Activated effector memory CD4-positive, alpha-beta T cell treated with Interleukin-2 at 50 U/mL for 16 hours (primary cell): ENCODE results near the gene LRRC49.
"Not testable (repeated sequence)": the region's sequence is repeated elsewhere in the genome, so short reads cannot be mapped to it uniquely, and the experiment has no call there.

Experiments
- DNase-seq: peaks from one replicate; pipeline ENCODE4 v3.0.0-alpha.2; 2020

LRRC49 gene, protein sequence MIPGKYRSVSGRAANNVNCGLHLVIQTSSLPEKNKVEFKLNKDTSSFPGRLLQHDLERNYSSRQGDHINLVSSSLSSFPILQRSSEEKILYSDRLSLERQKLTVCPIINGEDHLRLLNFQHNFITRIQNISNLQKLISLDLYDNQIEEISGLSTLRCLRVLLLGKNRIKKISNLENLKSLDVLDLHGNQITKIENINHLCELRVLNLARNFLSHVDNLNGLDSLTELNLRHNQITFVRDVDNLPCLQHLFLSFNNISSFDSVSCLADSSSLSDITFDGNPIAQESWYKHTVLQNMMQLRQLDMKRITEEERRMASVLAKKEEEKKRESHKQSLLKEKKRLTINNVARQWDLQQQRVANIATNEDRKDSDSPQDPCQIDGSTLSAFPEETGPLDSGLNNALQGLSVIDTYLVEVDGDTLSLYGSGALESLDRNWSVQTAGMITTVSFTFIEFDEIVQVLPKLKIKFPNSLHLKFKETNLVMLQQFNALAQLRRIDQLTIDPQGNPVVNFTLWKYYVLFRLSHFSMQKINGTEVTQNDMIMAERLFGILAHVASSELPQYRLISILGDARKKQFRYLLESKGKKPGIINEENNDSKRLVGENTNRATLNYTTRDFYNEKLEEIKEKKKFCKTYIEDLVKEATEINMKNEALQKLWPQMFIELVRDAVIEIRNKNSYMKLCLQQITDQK

DNA sequence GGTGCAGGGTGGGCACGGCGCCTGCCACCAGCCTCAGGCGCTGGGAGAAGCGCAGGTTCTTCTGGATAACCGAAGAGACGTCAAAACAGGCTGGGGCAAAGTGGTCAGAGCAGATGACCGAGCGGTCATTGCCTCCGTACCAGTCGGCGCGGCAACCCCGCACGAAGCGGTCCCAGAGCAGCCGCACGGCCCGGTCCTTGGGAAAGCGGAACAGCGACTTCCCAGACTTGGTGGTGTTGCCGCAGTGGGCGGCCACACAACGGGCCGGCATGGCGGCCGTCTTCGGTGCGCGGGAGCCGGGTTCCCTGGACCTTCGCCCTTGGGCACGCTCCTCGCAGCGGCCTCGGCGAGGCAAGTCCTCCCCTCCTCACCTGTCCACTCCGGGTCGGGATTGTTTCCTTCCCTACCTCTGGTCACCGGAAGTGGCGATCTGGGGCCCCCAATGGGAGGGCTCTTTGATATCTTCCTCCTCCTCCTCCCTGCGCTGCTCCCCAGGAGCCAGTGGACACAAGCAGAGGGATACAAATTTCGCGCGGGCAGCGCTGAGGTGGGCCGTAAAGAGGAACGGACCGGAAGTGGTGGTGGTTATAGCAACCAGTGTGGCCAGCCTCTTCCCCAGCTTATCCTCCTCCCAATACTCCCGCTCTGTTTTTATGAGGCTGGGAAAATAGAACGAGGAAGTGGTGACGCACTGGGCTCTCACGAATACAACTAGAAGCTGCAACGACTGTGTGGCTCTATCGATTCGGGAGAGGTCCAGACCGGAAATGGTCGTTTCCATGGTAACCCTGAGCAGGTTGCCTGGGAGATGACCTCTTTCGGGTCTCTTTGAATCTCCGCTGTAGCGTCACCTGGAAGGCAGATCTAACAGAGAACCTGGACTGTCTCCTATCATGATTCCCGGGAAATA, at the start of gene LRRC49, which contains the start of gene THAP10:
Gene LRRC49, plus strand, starts transcription at position 825 of the 910 bp plus-strand sequence. Its CDS starts 69 bp downstream, at position 894.
Gene THAP10, minus strand, starts transcription at position 432 of the 910 bp plus-strand sequence. Its CDS starts 161 bp downstream, at position 271.
- no peak for DNase-seq

DNA sequence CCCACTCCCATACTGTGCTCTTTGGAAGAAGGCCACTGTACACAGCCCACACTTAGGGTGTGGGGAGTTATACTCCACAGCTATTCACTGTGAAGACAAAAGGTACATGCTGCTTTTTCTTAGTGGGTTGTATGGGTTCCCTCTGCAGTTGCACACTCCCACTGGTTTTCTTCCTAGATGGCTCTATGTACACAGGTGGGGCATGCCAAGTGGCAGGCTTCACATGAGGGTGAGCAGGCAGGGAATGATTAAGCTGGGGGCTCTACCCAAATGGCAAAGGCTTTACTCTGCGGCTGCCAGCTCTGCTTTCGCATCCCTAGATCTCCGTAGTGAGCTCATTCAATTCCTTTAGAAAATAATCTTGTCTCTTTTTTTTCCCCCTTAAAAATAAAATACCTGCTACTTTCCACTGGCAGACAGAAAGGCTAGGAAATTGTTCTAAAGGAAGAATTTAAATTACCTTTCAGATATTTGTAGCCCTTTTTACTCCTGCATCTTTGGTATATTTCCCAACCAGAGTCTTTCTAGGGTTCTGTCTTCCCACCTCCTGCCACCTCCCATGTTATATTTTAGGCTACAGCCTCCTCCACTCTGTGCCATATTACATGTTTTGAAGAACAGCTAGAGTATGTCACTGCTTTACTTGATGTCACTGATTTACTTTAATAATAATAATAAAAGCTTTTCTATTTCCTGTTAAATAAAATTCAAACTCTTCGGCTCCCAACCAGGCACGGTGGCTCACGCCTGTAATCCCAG, 46.8 kb upstream of the LRRC49 start:
- no peak for DNase-seq

DNA sequence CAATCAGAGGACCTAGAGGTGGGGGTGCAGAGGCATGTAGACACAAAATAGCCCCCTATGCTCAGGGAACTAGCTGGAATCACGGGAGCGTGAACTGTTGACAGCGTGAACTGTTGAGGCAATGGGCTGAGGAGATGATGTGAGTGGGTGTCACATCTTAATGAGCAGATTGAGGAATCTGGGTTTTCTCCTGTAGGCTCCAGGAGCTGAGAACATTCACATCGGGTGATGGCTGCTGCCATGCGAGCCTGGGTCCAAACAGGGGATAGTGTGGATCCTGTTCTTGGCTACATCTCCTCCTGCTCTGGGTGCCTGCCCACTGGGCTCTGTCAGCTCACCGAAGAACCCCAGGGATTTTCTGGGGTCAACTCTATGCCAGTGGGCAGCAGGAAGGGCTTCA, 40.7 kb upstream of the LRRC49 start:
- no peak for DNase-seq

DNA sequence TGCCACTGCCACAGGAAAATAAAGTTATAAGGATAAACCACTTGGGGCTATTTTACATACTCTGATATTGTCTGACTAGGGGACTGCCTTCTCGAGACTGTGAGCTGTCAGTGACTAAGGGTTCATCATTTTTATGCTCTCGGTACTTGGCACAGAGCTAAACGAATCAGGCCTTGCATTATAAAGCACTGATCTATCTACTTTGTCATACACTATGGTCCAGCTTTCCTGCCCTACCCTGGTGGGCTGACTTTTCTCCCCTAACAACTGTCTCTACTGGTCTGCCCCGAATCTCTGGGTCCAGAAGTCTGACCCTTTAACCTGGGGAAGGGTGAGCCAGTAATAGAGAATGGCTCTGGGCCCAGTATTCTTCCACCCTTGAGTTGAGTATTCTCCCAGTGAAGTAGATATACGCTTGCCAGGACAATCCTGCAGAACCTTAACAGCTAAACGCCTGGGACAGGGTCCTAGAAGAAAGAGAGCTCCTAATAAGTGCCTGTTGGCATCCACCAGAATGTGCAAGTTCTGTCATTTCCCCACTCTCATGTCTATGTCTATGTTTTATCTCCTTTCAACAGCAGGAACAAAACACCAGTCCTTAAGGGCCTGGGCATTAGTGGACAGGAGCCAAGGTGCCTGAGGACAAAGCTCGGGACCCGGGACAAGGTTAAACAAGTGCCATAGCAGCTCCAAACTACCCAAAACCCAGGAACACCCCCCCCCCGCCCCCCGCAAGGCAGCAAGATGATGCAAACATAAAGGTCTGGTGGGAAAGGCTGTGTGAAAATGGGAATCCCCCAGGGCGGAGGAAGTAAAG, 39.9 kb upstream of the LRRC49 start:
- DNase-seq = no peak

DNA sequence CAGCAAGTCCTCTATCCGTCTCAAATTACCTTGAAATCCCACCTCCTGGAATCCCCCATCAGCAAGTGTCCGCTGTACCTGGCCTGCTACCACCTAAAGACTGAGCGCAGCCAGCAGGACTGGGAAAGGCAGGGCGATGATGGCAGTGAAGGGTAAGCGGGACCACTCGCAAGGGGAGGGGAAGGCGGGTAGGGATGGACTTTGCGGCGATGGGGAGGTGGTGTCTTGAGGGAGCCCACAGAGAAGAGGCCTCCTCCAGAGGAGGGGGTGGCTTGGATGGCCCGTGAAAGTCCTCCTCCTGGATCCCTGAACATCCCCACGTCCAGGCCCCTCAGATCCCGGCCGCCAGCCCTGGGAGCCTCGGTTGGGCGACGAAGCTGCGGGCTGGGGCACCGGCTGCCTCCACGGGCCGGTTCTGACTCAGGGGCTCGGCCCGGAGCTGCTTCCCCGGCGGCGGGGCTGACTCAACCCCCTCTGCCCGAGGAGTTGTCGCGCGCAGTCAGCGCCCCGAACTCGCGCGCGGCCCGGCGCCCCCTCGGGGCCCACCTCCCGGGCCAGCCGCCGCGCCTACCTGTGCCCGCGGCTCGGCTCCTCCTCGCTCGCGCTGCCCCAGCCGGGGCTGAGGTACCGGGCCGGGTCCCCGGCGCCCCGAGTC, 39.2 kb upstream of the LRRC49 start:
- no peak for DNase-seq

DNA sequence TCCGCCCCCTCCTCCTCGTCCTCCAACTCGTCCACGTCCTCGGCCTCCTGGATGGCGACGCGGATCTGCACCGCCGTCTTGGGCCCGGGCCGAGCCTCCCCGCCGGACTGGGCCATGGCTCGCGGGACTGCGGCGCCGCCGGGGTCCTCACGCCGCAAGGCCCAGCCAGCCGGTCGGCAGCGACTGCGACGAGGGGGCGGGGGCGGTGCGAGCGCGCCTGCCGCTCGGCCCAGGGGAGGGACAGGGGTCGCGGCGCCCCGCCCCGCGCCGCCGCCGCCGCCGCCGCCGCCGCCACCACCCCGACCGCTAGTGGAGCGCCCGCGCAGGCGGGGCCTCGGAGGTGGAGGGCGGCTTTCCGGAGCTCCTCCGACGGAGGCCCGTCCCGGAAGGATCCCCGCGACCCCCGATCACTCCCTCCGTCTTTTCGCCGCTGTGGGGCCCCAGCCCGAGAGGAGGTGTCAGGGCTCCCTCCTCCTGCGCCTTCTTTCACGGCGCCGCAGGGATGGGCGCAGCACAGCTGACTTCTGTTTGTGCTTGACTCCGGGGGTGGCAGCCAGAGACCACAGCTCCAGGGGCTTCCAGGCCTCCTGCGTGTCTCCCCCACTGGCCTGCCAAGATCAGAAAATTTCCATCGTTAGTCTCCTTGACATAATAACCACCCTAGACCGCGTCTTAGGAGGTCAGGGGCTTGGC, 38.5 kb upstream of the LRRC49 start, which contains the start of gene LARP6:
Gene LARP6, minus strand, starts transcription at position 185 of the 693 bp plus-strand sequence. Its CDS starts 69 bp downstream, at position 116.
- DNase-seq = no peak

DNA sequence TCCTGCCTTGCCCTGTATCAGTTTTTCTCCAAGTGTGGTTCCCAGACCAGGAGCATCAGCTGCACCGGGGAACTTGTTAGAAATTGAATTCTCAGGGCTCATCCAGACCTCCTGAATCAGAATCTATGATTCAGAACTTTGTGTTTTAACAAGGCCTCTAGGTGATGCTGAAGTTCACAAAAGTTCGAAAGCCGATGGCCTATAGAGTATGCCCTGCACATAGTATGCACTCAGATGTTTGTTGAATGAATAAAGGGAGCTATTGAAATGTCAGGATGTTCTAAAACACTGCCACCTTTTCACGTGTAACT, 38.0 kb upstream of the LRRC49 start:
- DNase-seq = no peak

DNA sequence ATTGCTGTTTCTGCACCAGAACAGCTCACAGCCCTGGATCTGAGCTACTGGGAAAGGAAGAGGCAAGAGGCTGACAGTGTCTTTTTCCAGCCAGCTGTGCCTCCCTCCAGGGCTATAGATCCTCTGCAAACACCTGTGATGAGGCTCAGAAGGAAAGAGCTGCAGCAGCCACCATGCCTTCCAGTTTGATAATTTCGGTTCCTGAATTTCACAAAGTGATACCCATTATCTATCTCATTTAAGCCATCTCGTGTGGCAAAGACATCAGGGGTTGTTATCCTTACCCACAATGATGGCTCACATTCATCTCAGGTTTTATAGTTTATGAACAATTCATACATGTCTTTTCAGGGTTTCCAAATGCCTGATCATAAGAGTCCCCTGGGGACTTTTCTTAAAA, 36.9 kb upstream of the LRRC49 start:
- no peak for DNase-seq

DNA sequence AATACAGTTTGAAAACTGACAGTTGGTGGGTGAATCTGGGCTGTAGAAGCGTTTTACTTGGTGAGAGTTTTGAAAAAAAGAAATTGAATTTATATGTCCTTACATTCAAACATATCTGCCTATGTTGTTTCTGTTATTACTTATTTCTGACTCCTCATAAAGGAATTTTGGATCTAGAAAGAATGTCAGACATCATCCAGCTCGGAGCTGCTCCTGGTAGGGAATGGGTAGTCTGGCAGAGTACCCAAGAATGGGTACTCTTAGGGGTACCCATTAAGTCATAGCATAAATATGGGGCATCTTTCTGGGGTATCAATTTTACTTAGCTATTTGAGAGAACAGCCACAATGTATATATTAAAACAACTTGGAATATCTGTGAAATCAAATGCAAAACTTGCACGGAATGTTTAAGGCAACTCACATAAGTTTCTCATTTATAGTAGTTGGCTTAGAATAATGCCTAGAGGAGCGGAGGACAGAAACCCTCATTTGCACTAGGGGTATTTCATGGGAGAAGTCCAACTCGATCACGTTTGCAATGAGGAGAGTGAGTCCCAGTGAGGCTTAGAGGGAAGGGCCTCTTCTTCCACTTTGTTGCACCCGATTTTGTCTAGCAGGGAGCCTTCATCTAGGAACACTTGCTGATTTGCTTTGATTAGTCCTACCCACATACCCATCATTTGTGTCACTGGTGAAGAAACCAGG, 36.3 kb upstream of the LRRC49 start:
- no peak for DNase-seq

DNA sequence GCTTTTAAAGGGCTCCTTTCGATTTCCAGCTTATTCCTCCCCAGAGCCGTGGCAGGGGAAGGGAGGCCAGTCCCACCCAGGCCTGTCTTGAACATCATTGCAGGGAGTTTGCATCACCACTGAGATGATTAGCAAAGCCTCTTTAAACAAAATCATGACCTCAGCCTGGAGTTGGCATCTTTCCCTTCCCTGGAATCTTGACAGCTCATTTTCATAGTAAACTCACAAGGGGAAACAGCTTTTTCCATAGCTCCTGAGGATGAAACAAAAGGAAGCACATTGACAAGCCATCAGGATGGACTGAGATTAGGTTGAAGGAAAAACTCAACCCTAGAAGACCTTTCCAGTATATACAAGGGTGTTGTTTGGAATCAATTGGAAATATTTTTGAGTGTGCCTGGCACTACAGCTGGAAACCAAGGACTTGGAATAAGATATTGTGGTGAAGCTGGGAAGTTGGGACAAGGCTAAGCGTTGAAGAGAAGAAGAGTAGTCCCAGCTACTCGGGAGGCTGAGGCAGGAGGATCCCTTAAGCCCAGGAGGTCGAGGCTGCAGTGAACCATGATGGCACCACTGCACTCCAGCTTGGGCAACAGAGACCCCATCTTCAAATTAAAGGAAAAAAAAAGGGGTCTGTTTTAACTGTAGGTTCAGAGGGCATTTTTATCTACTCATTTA, 35.6 kb upstream of the LRRC49 start:
- no peak for DNase-seq

DNA sequence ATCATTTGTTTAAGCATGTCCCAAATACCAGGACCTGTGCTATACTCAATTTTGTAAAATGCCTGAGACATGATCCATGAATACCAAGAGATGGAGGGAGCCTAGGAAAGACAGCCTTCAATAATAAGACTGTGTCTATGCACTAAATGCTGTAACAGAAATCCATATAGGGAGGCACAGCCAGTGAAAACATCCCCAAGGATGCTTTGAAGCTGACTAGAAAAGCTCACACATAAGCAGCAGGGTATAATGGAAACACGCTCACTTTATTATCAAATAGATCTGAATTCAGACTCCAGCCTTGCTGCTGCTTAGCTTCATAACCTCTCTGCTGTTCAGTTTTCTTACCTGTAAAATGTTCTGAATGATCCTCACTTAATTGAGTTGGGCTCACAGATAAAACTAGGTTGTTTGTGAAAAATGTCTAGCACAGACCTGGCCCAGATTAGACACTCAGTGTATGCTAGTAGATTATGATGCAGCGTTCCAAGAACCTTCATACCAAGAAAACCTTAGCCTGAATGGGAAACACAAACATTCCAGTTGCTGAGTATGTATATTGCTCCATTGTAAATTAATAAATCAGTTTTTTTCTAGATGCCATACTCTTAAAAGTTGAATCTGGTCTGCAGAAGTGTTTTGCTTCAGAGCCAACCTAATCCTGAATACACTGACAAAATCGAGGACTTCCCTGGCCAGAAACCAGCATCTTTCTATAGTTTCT, 34.9 kb upstream of the LRRC49 start:
- DNase-seq = no peak

DNA sequence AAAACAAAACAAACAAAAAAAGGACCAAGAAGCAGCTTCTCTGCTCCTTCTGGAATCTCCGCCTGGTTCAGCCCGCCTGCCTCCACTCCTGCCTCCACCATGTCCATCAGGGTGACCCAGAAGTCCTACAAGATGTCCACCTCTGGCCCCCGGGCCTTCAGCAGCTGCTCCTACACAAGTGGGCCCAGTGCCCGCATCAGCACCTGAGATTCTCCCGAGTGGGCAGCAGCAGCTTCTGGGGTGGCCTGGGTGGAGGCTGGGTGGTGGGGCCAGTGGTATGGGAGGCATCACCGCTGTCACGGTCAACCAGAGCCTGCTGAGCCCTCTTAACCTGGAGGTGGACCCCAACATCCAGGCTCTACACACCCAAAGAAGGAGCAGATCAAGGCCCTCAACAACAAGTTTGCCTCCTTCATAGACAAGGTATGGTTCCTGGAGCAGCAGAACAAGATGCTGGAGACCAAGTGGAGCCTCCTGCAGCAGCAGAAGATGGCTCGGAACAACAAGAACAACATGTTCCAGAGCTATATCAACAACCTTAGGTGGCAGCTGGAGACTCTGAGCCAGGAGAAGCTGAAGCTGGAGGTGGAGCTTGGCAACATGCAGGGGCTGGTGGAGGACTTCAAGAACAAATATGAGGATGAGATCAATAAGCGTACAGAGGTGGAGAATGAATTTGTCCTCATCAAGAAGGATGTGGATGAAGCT, 33.9 kb upstream of the LRRC49 start:
- DNase-seq = not testable (repeated sequence)

DNA sequence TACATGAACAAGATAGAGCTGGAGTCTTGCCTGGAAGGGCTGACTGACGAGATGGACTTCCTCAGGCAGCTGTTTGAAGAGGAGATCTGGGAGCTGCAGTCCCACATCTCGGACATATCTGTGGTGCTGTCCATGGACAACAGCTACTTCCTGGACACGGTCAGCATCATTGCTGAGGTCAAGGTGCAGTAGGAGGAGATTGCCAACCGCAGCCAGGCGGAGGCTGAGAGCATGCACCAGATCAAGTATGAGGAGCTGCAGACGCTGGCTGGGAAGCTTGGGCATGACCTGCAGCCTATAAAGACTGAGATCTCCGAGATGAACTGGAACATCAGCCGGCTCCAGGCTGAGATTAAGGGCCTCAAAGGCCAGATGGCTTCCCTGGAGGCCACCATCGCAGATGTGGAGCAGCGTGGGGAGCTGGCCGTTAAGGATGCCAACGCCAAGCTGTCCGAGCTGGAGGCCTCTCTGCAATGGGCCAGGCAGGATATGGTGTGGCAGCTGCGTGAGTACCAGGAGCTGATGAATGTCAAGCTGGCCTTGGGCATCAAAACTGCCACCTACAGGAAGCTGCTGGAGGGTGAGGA, 33.2 kb upstream of the LRRC49 start:
- DNase-seq = no peak

DNA sequence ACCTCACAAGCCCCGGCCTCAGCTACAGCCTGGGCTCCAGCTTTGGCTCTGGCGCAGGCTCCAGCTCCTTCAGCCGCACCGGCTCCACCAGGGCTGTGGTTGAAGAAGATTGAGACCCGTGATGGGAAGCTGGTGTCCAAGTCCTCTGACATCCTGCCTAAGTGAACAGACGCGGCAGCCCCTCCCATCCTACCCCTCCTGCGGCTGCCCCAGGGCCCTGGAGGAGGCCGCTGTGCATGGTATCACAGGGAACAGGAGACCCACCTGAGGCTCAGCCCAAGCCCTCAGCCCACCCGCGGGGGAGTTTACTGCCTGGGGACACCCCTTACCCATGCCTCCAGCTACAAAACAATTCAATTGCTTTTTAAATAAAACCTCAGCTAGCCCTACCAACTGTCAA, 32.6 kb upstream of the LRRC49 start:
- DNase-seq = no peak

DNA sequence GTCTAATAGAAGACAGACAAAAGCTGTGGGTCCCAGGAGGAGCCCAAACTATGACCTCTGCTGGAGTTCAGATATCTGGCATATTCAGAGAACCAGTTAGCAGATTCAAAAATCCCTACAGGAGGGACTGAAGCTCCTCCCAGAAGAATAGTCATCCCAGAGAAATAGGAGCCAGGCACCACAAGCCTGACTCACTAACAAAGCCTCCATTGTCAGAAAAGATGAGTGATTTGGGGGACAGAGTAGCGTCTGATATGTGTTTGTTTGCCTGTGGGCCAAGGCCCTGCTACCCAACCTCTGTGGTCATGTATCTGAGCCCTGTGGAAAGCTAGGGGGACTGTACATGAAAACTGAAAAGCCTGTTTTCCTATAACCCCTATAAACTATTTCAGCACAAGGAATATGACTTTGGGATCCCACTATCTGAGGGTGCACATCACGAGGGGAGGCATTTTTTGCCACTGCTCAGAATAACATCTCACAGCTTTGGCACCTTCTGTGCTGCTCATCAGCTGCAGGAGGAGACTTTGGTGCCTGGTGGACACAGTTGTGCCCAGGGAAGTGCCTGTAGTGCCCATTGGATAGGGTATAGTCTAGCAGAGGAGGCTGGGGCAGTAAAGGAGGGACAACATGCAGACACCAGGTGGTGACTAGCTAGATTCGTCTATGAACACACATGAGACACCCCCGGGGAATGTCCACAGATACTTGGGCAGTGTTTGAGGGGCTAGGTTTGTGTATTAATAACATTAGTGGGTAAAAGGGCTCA, 29.0 kb upstream of the LRRC49 start:
- DNase-seq = no peak

DNA sequence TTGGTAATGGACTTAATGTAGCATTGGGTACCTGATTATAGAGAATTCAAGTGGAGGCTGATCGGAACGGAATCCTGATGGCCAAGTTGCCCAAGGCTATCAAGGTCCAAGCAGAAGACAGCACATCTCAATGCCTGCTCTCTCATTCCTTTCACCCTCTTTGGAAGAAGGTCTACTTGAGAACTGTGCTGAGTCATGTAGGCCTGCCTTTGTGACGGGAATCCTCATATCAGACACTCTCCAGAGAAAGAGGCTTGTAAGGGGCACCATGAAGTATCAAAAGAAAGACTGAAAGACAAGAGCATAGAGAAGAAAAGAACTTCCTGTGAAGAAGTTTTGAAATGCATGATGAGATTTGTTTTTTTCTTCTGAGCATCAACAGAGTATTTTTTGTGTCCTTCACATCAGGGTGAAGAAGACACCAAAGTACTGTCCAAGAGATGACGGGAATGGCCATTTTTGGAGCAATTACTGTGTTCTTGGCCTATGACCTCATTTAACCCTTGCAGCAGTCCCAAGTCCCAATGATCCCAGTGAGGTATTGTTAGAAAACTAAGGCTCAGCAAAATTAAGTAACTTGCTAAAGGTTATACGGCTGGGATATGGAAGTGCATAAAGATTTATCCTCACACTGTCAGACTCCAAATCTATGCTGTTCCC, 25.5 kb upstream of the LRRC49 start:
- no peak for DNase-seq
